Placental epithelial cell (primary cell): ENCODE measurements around the gene CARD16. TPM values are rescaled to one million over a fixed set of nuclear protein-coding genes. Genes with fewer than 3 reads are reported as not detected.

Experiments used
- total RNA-seq: library from RNA; depleted of rRNA; stranded (reverse); fragments of >200 nt; gene quantifications from 2 replicates; pipeline ENCODE4 v1.2.3, GENCODE V29; 2012

CARD16 gene
- not detected in 2 replicates for total RNA-seq

DNA sequence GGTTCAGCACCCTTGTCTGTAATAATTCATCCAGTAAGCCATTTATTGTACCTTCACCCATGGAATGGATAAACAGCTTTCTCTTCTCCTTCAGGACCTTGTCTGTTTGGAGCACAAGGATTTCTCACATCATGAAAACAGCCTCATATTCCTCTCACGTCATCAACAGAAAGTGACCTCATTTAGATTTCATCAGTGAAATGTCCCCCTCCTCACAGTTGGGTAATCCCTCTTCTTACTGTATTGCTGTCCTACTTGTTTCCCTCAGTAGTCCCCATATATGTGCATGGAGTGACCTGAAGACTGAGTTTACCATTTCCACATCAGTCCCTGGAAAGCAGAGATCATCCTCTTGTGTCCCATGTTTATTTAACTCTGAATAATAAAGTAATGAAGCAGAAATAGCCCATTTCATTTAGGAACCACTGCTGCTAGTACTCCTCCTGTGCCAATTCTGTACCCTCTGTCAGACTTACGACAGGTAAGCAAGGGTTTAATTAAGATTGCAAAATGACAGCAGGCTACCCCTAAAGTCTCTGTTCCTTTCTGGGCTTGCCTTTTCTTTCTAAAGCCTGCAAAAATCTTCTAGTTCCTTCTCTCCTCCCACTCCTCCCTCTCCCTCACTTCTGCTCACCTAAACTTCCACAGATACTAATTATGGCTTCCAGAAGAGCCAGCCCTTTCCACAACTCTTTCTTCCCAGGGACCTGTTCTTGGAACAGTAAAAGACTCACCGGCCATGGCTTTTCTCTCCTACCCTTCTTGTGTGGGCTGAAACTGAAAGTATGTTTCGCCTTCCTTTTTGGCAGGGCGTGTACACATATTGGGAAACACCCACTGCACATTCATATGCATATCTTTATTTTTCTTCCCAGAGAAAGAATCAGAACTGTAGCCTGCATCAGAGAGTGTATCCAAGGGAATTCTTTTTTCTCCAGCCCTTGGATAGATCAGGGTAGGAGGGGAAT, at the start of gene CARD16:
TSS of gene CARD16 (minus strand) at position 779 of the 968 bp plus-strand sequence. CDS start at position 741, 38 bp downstream.

DNA sequence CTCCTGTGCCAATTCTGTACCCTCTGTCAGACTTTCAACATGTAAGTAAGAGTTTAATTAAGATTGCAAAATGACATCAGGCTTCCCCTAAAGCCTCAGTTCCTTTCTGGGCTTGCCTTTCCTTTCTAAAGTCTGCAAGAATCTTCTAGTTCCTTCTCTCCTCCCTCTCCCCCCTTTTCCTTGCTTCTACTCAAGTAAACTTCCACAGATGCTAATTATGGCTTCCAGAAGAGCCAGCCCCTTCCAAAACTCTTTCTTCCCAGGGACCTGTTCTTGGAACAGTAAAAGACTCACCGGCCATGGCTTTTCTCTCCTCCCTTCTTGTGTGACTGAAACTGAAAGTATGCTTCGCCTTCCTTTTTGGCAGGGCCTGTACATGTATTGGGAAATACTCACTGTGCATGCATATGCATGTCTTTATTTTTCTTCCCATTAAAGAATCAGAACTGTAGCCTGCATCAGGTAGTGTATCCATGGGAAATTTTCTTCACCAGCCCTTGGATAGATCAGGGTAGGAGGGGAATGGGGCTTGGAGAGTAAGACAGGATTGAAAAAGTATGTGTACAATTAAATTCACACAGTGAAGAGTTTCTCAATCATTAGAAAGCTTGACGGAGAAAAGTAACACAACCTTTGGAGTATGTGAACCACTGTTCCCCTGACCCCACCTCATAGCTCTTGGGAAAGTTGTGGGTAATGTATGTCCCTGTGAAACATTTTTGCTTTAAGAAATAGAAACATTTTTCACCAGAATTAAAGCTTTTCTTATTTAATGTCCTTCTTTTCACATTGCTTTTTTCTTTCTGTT, 10.1 kb downstream of the CARD16 start, which contains the start of gene CASP1:
TSS of gene CASP1 (minus strand) at position 332 of the 808 bp plus-strand sequence. CDS start at position 301, 31 bp downstream.

DNA sequence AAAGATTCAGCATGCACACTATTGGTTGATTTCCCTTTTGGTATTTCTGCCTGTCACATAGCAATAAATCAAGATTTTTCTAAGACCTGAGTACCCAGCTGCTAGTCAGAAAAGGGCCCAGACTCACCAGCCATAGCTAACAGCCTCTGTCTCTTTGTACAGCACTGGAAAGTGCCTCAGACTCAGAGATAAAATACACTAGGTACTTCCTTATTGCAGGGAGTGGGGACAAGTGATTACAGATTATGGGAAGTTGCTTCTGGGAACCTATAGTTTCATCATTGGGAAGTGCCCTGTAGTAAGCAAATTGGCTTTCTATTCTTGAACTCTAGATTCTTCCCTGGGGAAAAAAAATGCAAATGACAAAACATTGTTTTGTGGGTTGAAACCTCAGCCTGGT, 22.1 kb downstream of the CARD16 start, which contains the start of gene CASP5:
TSS of gene CASP5 (minus strand) at position 166 of the 400 bp plus-strand sequence. CDS start at position 134, 32 bp downstream.

Other genes with a start within 250 kb of the CARD16 start
- not detected in 2 replicates for gene CASP12, start 146.9 kb downstream of the CARD16 start, total RNA-seq
- 22.8 and 36.9 TPM in 2 replicates for gene CASP4, start 76.8 kb downstream of the CARD16 start, total RNA-seq
- not detected in 2 replicates for gene CASP5, start 22.2 kb downstream of the CARD16 start, total RNA-seq
- gene CASP1, start 10.2 kb downstream of the CARD16 start, total RNA-seq: 0.22 TPM in 1 of 2 replicates, not detected in the other
- gene CARD18, start 94.4 kb upstream of the CARD16 start, total RNA-seq: 0.11 TPM in 1 of 2 replicates, not detected in the other